Mammary epithelial cell (primary cell): ENCODE results near the gene GNAT3.

Experiments
- CTCF ChIP-seq, 2 donors: IDR thresholded peaks in 1 of 2; conservative IDR thresholded peaks in 1 of 2; 2 replicates each; pipeline ENCODE4 v1.5.1; 2011 to 2012; ENCODE audit warnings: inconsistent platforms in 2 of 2, low read length in 2 of 2, mild to moderate bottlenecking in 2 of 2, control low read depth in 1 of 2, low read depth in 1 of 2; ENCODE audit not compliant: insufficient read depth in 1 of 2; ENCODE audit errors: extremely low read depth in 1 of 2
- EZH2 ChIP-seq: IDR thresholded peaks from 2 replicates; pipeline ENCODE4 v1.6.1; 2012; ENCODE audit warnings: low read length, inconsistent platforms, borderline replicate concordance

GRCh38 chr7:80481196-80481884 lies 30.5 kb downstream of the GNAT3 start:
- no peak for TF ChIP-seq CTCF (conservative IDR thresholded peaks at IDR 0.05 in 1 of 2, IDR thresholded peaks at IDR 0.05 in 1 of 2; ENCODE audit: extremely low read depth in 1 of 2, insufficient read depth in 1 of 2, low read depth in 1 of 2, low read length in 2 of 2)
- TF ChIP-seq EZH2 = no peak
